ENCODE measurements around the gene DCBLD2.

DNA sequence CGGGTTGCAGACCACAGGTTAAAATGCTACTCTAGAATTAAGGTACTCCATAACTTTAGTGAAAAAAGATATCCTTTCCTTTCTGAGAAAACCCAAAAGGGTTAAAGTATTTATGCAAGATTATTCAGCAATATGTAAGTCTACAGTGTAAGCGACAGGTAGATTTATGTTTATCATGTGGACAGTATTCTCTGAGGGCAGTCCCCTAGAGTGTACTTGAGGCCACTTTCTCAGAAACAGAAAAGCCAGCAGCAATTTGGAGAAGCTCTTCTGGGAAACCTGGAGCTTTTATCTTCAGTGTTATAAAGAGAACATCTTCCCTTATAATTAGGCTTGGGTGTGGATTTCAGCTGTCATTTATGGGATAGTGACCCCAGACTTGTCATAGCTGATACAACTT lies 129.5 kb downstream of the DCBLD2 start:
- TF ChIP-seq EP300 (IDR thresholded peaks at IDR 0.05; ENCODE audit: low read length) (no peak), POLR2AphosphoS5 (IDR thresholded peaks at IDR 0.05; ENCODE audit: control insufficient read depth, insufficient read depth, low read depth, low read length) (no peak), POLR2A (conservative IDR thresholded peaks at IDR 0.05) (no peak), SETDB1 (IDR thresholded peaks at IDR 0.05; ENCODE audit: low read length) (no peak)
- TF ChIP-seq, protein P1, sequence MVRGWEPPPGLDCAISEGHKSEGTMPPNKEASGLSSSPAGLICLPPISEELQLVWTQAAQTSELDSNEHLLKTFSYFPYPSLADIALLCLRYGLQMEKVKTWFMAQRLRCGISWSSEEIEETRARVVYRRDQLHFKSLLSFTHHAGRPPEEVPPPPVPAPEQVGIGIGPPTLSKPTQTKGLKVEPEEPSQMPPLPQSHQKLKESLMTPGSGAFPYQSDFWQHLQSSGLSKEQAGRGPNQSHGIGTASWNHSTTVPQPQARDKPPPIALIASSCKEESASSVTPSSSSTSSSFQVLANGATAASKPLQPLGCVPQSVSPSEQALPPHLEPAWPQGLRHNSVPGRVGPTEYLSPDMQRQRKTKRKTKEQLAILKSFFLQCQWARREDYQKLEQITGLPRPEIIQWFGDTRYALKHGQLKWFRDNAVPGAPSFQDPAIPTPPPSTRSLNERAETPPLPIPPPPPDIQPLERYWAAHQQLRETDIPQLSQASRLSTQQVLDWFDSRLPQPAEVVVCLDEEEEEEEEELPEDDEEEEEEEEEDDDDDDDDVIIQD (CRISPR knock-in tag; IDR thresholded peaks at IDR 0.05): no peak
